ENCODE results near the gene STXBP4.

STXBP4 gene

GRCh38 chr17:55152236-55152635, 183.7 kb downstream of the STXBP4 start:
- no peak for TF ChIP-seq CTCF (IDR thresholded peaks at IDR 0.05)

GRCh38 chr17:55154101-55154500, 185.5 kb downstream of the STXBP4 start:
- TF ChIP-seq CTCF (IDR thresholded peaks at IDR 0.05) = no peak

- no peak for TF ChIP-seq CTCF (IDR thresholded peaks at IDR 0.05)
Observed at GRCh38 chr17:55155856-55156560, 187.4 kb downstream of the STXBP4 start.

GRCh38 chr17:55157165-55157564, 188.6 kb downstream of the STXBP4 start:
- TF ChIP-seq CTCF (IDR thresholded peaks at IDR 0.05) = no peak

- TF ChIP-seq CTCF (IDR thresholded peaks at IDR 0.05) = no peak
Observed at GRCh38 chr17:55158439-55158838, 189.9 kb downstream of the STXBP4 start.

- TF ChIP-seq CTCF (IDR thresholded peaks at IDR 0.05) = no peak
Observed at GRCh38 chr17:55159251-55159650, 190.7 kb downstream of the STXBP4 start.

GRCh38 chr17:55160501-55160900, 191.9 kb downstream of the STXBP4 start:
- no peak for TF ChIP-seq CTCF (IDR thresholded peaks at IDR 0.05)

All from LNCAP (cell line).